ENCODE results near the gene IL26.
A peak's percentile ranks its signal among the peaks of the same experiment; 100 is the strongest.

Gene IL26

GRCh38 chr12:68225576-68226476 is at the start of gene IL26:
IL26 (minus strand) TSS chr12:68225810; CDS start chr12:68225756, 54 bp downstream.
- DNase-seq (ENCODE audit: low read depth): no peak

GRCh38 chr12:68272732-68273131 is 47.1 kb upstream of the IL26 start:
- no peak for DNase-seq (ENCODE audit: low read depth)

- no peak for DNase-seq (ENCODE audit: low read depth)
These were observed 45.7 kb upstream of the IL26 start for GRCh38 chr12:68271346-68271745.

- no peak for DNase-seq (ENCODE audit: low read depth)
These were observed 44.7 kb upstream of the IL26 start for GRCh38 chr12:68270358-68270757.

GRCh38 chr12:68269779-68270178 is 44.2 kb upstream of the IL26 start:
- no peak for DNase-seq (ENCODE audit: low read depth)

- DNase-seq (ENCODE audit: low read depth): no peak
These were observed 43.4 kb upstream of the IL26 start for GRCh38 chr12:68268967-68269366.

GRCh38 chr12:68267892-68268396 is 42.3 kb upstream of the IL26 start:
- DNase-seq (ENCODE audit: low read depth): no peak

GRCh38 chr12:68264857-68265256 is 39.2 kb upstream of the IL26 start:
- no peak for DNase-seq (ENCODE audit: low read depth)

GRCh38 chr12:68264158-68264855 is 38.7 kb upstream of the IL26 start:
- no peak for DNase-seq (ENCODE audit: low read depth)

- DNase-seq (ENCODE audit: low read depth): no peak
These were observed 37.8 kb upstream of the IL26 start for GRCh38 chr12:68263366-68263765.

GRCh38 chr12:68261896-68262295 is 36.3 kb upstream of the IL26 start:
- no peak for DNase-seq (ENCODE audit: low read depth)

- DNase-seq (ENCODE audit: low read depth): no peak
These were observed 34.5 kb upstream of the IL26 start for GRCh38 chr12:68260153-68260552.

- no peak for DNase-seq (ENCODE audit: low read depth)
These were observed 33.8 kb upstream of the IL26 start for GRCh38 chr12:68259318-68259940.

- no peak for DNase-seq (ENCODE audit: low read depth)
These were observed 27.9 kb upstream of the IL26 start, which contains the start of gene IL22 for GRCh38 chr12:68253504-68253903. IL22 (minus strand) TSS chr12:68253604; CDS start chr12:68253448, 156 bp downstream.

- no peak for DNase-seq (ENCODE audit: low read depth)
These were observed 26.5 kb upstream of the IL26 start for GRCh38 chr12:68252077-68252476.

GRCh38 chr12:68250454-68250853 is 24.8 kb upstream of the IL26 start:
- DNase-seq (ENCODE audit: low read depth): no peak

GRCh38 chr12:68247785-68248184 is 22.2 kb upstream of the IL26 start:
- DNase-seq (ENCODE audit: low read depth): no peak

- DNase-seq (ENCODE audit: low read depth): no peak
These were observed 20.7 kb upstream of the IL26 start for GRCh38 chr12:68246350-68246749.

GRCh38 chr12:68245180-68246021 is 19.8 kb upstream of the IL26 start:
- no peak for DNase-seq (ENCODE audit: low read depth)

- DNase-seq (ENCODE audit: low read depth): no peak
These were observed 17.2 kb upstream of the IL26 start for GRCh38 chr12:68242777-68243176.

- peak; percentile 11 for DNase-seq (ENCODE audit: low read depth)
These were observed 15.4 kb upstream of the IL26 start for GRCh38 chr12:68240975-68241374.

- DNase-seq (ENCODE audit: low read depth): no peak
These were observed 14.5 kb upstream of the IL26 start for GRCh38 chr12:68240079-68240478.
